ENCODE data around the gene KCNE4.

DNA sequence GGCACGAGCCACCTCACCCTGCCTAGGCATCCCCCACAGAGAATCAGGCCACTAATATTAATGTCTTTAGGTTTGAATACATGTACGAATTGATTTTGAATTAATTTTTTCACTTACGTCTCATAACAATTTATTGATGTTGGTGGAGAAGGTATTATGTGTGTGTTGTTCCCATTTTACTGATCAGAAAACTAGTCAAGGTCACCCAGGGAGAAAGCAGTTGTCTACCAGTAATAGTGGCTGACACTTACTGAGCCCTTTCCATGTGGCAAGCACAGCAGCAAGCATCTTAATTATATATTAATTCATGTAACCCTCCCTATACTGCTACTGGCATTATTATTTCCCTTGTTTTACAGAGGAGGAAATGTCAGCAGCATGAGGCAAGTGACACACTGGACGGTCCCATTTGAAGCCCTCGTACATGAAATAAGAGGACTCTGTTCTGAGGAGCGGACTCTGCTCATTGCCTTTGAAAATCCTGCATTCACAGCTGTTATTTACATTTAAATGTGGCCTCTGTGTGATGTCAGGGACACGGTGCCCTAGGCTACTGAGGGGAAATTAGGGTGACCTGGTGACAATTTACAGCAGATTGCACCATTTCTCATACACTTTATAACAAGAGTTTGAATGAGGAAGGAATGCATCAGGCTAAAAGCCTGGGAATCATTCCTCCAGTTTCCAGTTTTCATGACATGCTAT is 30.9 kb upstream of the KCNE4 start:
- TF ChIP-seq POLR2A (IDR thresholded peaks at IDR 0.05): no peak
- TF ChIP-seq, protein P1, sequence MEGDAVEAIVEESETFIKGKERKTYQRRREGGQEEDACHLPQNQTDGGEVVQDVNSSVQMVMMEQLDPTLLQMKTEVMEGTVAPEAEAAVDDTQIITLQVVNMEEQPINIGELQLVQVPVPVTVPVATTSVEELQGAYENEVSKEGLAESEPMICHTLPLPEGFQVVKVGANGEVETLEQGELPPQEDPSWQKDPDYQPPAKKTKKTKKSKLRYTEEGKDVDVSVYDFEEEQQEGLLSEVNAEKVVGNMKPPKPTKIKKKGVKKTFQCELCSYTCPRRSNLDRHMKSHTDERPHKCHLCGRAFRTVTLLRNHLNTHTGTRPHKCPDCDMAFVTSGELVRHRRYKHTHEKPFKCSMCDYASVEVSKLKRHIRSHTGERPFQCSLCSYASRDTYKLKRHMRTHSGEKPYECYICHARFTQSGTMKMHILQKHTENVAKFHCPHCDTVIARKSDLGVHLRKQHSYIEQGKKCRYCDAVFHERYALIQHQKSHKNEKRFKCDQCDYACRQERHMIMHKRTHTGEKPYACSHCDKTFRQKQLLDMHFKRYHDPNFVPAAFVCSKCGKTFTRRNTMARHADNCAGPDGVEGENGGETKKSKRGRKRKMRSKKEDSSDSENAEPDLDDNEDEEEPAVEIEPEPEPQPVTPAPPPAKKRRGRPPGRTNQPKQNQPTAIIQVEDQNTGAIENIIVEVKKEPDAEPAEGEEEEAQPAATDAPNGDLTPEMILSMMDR (IDR thresholded peaks at IDR 0.05 in 4 of 5, conservative IDR thresholded peaks at IDR 0.05 in 1 of 5): no peak
